ENCODE measurements around the gene UBR2.
"Not testable (repeated sequence)": the region's sequence is repeated elsewhere in the genome, so short reads cannot be mapped to it uniquely, and the experiment has no call there.

UBR2 gene

DNA sequence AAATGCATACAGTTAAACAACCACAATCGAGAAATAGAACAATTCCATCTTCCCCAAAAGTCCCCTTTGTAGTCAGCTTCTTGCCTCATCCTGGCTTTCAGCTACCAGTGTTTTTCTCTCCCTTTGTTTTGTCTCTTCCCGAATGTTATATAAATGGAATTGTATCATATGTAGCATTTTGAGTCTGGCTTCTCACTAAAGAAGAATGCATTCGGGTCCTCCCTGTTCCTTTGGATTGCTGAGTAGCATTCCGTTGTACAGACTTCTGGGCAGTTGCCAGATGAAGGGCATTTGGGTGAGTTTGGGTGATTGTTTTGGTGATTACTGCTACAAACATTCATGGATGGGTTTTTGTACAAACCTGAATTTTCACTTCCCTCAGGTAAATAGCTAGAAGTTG, 130.8 kb downstream of the UBR2 start:
- no peak for DNase-seq

DNA sequence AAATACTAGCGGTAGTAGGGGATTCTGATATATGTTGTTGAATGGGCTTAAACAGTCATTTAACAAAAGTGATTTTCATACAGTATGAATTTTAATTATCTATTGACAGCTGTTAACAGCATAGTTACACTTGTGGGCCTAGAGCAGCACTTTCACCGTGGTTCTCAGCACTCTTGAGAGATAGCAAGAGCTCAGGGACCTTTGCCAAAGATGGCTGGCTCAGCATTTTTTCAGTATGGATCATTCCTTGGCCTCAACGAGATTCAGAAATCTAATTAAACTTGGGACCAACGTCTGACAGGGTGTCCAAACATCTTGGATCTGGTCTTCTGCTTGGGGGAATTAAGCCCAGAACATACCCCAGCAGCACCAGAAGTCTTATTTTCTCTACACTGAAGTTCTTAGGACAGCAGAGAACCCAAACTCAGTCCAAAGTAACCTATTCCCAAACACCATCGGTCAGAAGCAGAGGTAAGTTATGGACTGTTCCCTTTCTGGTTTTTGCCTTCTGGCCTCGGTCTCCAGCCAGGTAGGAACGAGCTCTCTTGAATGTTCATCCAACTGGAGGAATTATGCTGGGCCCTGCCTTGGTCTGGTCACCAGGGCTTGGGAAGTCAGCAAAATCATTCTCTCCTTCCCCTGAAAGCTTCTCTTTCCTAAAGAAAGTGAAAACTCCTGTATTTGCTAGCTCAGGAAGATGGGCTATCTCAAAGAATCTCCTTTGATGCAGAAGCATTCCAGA, 132.9 kb downstream of the UBR2 start:
- DNase-seq = no peak

- DNase-seq = no peak
Measured at GRCh38 chr6:42697268-42697655, 133.4 kb downstream of the UBR2 start.

DNA sequence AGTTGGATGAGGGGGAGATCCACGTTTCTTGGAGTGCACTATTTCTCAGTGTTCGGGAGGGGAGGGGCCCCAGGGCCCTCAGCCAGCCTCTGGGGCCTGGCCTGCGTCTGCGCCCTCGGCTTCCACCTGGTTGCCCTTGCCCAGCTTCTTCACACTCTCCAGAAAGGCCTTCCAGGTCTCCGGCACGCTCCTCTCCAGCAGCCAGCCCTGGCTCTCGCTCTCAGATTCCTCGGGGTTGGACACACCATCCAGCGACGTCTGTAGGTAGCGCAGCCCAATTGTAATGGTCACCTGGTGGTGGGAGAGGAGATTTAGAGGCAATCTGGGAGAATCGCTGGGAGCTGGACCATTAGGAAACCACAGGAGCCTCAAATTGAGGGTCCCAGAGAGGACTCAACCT, 134.4 kb downstream of the UBR2 start:
- no peak for DNase-seq

DNA sequence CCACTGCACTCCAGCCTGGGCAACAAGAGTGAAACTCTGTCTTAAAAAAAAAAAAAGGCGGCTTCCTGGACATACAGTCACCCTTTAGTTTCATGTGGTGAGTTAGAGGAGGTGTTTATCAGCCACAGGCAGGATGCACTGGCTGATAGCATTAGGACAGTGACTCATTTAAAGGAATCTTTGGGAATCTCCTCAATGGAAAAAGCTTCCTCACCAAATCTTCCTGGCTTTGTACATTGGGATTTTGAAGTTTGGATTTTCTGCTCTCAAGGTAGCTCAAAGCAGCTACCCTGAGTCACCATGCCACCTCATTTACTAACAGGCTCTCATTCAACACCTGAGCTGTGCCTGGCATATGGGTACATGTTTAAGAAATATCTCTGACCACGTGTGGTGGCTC, 138.4 kb downstream of the UBR2 start:
- no peak for DNase-seq

DNA sequence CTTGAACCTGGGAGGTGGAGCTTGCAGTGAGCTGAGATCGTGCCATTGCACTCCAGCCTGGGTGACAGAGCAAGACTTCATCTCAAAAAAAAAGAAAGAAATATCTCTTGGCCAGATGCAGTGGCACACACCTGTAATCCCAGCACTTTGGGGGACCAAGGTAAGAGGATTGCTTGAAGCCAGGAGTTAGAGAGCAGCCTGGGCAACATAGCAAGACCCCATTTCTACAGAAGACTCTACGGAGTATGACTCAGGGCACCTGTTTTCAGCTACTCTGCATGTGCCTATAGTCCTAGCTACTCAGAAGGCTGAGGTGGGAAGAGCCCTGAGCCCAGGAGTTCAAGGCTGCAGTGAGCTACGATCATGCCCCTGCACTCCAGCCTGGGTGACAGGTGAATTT, 139.0 kb downstream of the UBR2 start:
- DNase-seq = not testable (repeated sequence)

- DNase-seq = no peak
Measured at GRCh38 chr6:42704251-42704936, 140.6 kb downstream of the UBR2 start.

DNA sequence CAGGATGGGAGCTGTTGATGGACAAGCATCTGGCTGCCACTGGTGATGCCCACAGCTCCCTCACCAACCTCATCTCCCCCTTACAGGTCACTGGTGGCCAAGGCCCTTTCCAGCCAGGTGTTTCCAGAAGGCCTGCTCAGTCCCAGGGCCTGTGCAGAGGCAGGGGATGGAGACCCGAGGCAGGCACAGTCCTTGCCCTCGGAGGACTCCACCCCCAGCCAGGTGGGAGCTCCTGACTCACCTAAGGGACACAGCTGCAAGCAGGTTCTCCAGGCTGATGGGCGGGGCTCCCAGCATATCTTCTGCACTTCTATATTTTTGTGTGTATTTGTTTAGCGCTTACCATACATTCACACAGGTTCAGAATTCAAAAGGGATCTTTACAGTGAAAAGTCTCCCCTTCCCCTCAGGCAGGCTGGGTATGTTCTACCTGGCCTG, 141.1 kb downstream of the UBR2 start:
- DNase-seq = no peak

DNA sequence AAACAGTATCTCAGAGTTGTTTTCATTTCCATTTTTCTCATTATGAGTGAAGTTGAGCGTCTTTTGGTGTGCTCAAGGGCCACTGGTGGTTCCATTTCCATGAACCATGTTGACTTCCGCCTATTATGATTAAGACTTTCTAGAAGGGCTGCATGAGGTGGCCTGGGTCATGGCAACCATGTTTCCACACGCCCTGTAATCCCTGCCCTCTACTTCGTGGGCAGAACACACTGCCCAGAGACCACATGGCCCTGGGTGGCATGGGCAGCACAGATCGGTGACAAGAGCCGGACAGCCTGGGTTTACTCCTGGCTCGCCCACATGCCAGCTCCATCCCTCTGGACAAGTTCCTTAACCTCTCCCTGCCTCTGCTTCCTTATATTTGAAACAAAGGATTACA, 143.8 kb downstream of the UBR2 start:
- no peak for DNase-seq

- no peak for DNase-seq
Measured at GRCh38 chr6:42708096-42708495, 144.3 kb downstream of the UBR2 start.

DNA sequence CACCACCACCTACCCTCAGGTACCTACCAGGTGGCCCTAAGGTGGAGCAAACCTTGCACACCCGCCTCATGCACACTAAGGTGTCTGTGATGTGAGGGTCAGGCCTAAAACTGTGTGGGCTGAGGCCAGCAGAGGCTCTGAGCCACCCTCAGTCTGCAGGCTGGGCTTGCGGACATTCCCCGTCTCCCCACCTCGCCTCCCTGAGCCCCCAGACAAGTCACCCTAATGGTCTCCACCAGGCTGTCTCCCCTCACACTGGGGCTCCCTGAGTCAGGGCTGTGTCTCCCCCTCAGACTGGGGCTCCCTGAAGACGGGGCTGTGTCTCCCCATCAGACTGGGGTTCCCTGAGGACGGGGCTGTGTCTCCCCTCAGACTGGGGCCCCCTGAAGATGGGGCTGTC, 146.0 kb downstream of the UBR2 start:
- no peak for DNase-seq

DNA sequence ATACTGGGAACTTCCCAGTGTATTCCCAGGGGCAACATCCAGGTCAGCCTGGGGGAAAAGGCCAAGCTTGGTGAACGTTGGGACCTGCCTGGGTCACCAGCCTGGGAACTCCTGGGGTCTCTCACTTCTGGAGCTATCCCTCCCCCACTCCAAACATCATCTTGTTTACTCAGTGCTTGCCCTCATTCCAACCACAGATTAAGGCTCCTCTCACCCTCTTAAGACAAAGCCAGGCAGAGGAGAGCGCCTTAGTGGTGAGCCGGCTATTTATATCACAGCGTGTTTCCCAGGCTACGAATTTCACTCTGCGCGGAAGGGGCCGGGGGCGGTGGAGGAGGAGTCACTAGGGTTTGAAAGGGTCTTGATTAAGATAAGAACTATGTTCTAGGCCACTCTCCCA, 146.5 kb downstream of the UBR2 start:
- DNase-seq = no peak

DNA sequence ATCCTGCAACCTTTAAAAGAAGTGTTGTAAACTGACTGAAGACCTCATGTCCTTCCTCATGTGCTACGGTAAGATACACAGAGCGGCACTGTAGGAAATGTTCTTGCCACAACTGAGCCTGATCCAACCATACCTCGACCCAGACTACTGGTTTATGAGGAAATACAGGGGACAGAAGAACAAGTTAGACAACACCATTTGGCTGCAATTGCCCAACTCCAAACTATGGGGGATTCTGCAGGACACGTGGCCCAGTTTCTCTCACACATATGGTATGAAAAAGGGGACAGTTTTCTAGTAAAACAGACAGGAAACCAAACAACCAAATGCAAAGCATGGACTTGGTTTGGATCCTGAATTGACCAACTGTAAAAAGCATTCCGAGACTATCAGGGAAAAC, 148.1 kb downstream of the UBR2 start:
- no peak for DNase-seq

DNA sequence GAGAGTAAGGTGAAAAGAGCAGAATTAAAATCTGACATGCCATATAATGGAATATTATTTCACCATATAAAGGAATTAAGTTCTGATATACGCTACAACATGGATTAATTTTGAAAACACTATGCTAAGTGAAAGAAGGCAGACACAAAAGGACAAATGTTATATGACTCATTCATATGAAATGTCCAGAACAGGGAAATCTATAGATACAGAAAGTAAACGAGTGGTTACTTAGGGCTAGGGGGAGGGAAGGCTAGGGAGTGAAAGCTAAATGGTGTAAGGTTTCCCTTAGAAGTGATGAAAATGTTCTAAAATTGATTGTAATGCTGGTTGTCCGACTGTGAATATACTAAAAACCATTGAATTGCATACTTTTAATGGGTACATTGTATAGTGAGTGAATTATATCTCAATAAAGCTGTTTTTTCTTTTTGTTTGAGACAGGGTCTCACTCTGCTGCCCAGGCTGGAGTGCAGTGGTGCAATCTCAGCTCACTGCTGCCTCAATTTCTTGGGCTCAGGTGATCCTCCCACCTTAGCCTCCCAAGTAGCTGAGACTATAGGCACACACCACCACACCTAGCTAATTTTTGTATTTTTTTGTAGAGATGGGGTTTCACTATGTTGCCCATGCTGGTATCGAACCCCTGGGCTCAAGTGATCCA, 150.4 kb downstream of the UBR2 start:
- no peak for DNase-seq

DNA sequence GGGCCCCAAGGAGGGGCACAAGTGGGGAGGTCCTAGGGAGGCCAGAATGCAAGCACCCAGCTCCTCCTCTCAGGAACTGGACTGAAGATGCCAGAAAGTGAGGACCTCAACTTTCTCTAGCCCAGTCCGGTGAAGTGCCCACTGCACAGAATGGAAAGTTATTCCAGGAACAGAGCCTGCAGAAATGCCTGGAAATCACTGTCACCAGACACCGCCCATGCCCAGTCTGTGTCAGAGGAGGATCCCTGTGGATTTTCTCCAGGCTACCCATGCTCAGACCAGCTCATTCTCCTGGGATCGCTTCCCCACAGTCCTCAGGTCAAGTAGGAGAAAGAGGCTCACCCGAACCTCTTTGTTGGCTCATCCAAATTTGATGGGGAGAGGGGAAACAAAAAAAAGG, 152.0 kb downstream of the UBR2 start:
- DNase-seq = no peak

DNA sequence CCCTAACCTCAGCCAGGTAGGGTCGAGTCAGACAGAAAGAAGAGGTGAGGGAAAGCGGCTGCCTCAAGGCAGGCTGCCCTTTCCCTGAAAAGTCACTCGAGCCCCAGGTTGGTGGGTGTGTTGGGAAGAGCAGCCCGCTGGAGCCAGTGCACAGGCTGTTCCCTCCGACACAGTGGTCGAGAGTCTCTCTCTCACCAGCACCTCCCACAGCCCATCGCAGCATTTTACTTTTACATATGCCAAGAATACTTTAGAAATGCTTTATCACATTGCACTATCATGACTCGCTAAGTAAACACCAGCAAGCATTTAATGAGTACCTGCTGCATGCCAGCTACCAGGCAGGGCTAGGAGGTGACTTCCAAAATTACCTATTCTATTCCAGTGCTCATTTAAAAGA, 156.9 kb downstream of the UBR2 start:
- no peak for DNase-seq

- DNase-seq = no peak
Measured at GRCh38 chr6:42722497-42722896, 158.7 kb downstream of the UBR2 start, which contains the start of gene PRPH2. Gene PRPH2, minus strand, starts transcription at chr6:42722597. Its CDS starts 263 bp downstream, at chr6:42722334.

GRCh38 chr6:42724825-42725224, 161.0 kb downstream of the UBR2 start:
- DNase-seq = no peak

- DNase-seq = no peak
Measured at GRCh38 chr6:42726026-42726425, 162.2 kb downstream of the UBR2 start.

DNA sequence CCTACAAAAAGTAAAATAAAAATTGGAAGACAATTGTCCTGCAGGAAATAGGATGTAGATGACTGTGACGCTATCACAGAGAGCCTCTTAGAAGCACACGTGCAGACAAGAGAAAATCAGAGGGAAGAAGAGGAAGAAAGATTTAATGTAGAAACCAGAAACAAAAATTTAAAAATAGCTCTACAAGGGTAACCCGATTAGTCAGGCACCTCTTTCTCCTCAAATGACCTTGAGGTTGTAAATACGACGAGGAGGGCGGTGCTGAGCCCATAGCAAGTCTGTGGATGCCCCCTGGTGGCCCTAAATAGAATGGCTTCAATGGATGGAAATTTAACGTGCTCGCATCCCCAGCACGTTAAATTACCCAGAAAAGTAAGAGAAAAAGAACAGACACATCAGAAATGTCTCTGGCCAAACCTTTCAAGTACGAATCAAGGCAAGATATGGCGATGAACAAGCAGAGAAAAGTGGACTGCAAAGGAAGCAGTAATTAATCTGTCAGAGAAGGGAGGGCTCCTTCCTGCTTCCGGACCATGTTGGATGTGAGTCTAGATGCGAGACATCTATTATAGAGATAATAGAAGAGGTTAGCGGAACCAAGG, 162.8 kb downstream of the UBR2 start:
- peak; percentile 63 for DNase-seq

DNA sequence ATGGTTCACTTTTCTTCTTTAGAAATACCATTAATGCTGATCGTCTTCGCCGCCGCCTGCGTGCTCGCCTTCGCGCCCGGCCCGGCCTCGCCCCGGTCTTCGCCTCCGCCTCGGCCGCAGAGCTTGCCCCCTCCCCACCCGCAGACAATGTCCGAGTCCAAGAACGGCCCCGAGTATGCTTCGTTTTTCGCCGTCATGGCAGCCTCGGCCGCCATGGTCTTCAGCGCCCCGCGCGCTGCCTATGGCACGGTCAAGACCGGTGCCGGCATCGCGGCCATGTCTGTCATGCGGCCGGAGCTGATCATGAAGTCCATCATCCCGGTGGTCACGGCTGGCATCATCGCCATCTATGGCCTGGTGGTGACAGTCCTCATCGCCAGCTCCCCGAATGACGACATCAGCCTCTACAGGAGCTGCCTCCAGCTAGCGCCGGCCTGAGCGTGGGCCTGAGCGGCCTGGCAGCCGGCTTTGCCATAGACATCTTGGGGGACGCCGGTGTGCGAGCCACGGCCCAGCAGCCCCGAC, 163.3 kb downstream of the UBR2 start:
- DNase-seq = peak; percentile 47

DNA sequence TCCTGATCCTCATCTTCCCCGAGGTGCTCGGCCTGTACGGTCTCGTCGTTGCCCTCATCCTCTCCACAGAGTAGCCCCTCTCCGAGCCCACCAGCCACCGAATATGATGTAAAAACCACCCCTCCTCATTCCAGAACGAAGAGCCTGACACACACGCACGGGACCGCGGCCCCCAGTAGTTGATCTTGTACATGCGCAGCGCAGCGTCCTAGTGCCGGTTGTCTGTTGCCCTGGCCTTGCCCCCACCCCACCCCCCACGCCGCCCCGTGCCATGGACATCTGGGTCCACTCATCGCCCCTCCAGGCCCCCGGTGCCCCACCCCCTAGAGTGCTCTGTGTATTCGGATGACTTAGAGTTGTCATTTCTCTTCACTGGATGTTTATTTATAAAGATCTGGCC, 163.8 kb downstream of the UBR2 start:
- DNase-seq = no peak

DNA sequence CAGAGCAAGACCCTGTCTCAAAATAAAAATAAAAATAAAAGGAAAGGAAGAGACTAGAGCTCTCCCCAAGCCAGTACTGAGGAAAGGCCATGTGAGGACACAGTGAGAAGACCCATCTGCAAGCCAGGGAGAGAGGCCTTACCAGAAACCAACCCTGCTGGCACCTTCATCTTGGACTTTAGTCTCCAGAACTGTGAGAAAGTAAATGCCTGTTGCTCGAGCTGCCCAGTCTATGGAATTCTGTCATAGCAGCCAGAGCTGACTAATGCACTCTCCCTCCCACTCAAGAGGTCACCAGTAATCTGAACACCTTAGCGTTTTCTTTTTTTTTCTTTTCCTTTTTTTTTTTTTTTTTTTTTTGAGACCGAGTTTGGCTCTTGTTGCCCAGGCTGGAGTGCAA, 165.9 kb downstream of the UBR2 start:
- DNase-seq = no peak

All from activated CD4-positive, CD25-positive, alpha-beta regulatory T cell treated with anti-CD3 and anti-CD28 coated beads, Interleukin-2, amount 50 U/mL, for 72 hours (primary cell).